PFSK-1 (cell line): ENCODE measurements around the gene NT5DC3.

Source experiments
- FOXP2 ChIP-seq: optimal IDR thresholded peaks from 2 replicates; pipeline ENCODE3; 2011; ENCODE audit warnings: borderline replicate concordance, control low read depth, inconsistent platforms; ENCODE audit not compliant: insufficient read depth; ENCODE audit errors: extremely low read length, extremely low read depth
- POLR2AphosphoS5 ChIP-seq: IDR thresholded peaks from 2 replicates; pipeline ENCODE4 v1.6.1; 2012; ENCODE audit warnings: low read depth, mild to moderate bottlenecking, control low read depth, low read length, moderate library complexity
- SIN3A ChIP-seq: IDR thresholded peaks from 2 replicates; pipeline ENCODE4 v1.6.1; 2012; ENCODE audit warnings: mild to moderate bottlenecking, low read length, moderate library complexity, borderline replicate concordance; ENCODE audit not compliant: insufficient read depth
- TAF1 ChIP-seq: IDR thresholded peaks from 2 replicates; pipeline ENCODE4 v1.6.1; 2012; ENCODE audit warnings: low read length, control low read depth, borderline replicate concordance; ENCODE audit not compliant: insufficient read depth
- TF ChIP-seq, protein P1 (sequence below), 2 experiments: IDR thresholded peaks; 2 replicates each; pipeline versions ENCODE4 v1.6.1 to v1.8.0; 2011 to 2012; ENCODE audit warnings: low read depth in 2 of 2, low read length in 2 of 2, control low read depth in 1 of 2, inconsistent platforms in 1 of 2, mild to moderate bottlenecking in 1 of 2, moderate library complexity in 1 of 2; ENCODE audit not compliant: insufficient read depth in 1 of 2

The NT5DC3 gene

DNA sequence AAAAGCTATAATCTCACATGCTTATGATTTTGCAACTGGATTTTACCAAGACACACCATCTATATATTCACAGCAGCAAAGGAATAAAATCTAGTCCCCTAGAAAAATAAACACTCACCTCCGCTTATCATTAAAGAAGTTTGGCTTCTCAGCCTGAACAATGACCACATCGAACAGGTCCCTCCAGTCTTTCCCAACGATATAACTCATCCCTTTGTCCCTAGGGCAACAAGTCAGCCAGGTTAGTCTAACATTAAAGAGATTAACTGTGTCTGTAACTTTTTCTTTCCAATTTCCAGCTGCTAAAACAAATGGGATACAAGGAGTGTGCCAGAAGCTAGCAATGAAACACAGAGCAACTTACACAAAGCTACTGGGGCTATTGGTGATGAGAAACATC lies 48.0 kb downstream of the NT5DC3 start:
- TF ChIP-seq POLR2AphosphoS5: no peak
- TF ChIP-seq TAF1: no peak
- TF ChIP-seq FOXP2: no peak
- no peak for TF ChIP-seq SIN3A
- TF ChIP-seq, protein P1, sequence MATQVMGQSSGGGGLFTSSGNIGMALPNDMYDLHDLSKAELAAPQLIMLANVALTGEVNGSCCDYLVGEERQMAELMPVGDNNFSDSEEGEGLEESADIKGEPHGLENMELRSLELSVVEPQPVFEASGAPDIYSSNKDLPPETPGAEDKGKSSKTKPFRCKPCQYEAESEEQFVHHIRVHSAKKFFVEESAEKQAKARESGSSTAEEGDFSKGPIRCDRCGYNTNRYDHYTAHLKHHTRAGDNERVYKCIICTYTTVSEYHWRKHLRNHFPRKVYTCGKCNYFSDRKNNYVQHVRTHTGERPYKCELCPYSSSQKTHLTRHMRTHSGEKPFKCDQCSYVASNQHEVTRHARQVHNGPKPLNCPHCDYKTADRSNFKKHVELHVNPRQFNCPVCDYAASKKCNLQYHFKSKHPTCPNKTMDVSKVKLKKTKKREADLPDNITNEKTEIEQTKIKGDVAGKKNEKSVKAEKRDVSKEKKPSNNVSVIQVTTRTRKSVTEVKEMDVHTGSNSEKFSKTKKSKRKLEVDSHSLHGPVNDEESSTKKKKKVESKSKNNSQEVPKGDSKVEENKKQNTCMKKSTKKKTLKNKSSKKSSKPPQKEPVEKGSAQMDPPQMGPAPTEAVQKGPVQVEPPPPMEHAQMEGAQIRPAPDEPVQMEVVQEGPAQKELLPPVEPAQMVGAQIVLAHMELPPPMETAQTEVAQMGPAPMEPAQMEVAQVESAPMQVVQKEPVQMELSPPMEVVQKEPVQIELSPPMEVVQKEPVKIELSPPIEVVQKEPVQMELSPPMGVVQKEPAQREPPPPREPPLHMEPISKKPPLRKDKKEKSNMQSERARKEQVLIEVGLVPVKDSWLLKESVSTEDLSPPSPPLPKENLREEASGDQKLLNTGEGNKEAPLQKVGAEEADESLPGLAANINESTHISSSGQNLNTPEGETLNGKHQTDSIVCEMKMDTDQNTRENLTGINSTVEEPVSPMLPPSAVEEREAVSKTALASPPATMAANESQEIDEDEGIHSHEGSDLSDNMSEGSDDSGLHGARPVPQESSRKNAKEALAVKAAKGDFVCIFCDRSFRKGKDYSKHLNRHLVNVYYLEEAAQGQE (IDR thresholded peaks at IDR 0.05; ENCODE audit: insufficient read depth in 1 of 2, low read depth in 2 of 2, low read length in 2 of 2): no peak

DNA sequence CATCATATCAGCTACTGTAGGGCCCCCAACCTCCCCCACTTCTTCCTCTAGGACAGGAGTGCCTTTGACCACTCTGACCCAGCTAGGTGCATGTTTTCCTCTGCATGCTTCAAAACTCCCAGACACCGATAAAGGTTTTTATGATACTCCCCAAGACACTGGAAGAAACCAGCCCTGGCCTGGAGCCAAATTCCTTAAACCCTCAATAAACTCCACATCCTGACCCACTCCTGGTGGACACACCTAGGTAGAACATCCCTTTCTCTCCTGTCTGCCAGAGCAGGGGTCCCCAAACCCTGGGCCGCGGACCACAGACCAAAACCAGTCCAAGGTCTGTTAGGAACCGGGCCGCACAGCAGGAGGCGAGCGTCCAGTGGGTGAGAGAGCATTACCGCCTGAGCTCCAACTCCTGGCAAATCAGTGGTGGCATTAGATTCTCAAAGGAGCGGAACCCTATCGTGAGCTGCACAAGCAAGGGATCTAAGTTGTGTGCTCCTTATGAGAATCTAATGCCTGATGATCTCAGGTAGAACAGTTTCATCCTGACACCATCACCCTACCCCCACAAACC lies 49.6 kb downstream of the NT5DC3 start:
- no peak for TF ChIP-seq TAF1
- no peak for TF ChIP-seq FOXP2
- TF ChIP-seq POLR2AphosphoS5: no peak
- no peak for TF ChIP-seq SIN3A
- TF ChIP-seq, protein P1 (IDR thresholded peaks at IDR 0.05; ENCODE audit: insufficient read depth in 1 of 2, low read depth in 2 of 2, low read length in 2 of 2): no peak

DNA sequence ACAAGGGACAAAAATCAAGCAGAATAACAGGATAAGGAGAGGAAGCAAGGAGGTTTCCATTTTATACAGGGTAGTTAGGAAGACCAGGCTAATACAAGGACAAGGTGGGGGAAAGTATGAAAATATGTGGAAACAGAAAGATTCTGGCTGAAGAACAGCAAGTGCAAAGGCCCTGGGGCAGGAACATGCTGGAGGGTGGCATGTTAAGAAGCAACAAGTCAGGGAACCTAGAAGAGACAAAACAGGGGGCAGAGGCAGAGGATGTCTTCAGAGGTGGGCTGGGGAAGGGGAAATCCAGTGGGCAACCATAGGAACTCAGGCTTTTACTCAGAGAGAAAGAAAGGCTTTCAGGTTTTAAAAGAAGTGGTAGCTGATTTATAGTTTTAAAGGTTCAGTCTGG lies 54.8 kb downstream of the NT5DC3 start:
- TF ChIP-seq FOXP2 (no peak), POLR2AphosphoS5 (no peak), SIN3A (no peak), TAF1 (no peak)
- TF ChIP-seq, protein P1 (IDR thresholded peaks at IDR 0.05; ENCODE audit: insufficient read depth in 1 of 2, low read depth in 2 of 2, low read length in 2 of 2): no peak

DNA sequence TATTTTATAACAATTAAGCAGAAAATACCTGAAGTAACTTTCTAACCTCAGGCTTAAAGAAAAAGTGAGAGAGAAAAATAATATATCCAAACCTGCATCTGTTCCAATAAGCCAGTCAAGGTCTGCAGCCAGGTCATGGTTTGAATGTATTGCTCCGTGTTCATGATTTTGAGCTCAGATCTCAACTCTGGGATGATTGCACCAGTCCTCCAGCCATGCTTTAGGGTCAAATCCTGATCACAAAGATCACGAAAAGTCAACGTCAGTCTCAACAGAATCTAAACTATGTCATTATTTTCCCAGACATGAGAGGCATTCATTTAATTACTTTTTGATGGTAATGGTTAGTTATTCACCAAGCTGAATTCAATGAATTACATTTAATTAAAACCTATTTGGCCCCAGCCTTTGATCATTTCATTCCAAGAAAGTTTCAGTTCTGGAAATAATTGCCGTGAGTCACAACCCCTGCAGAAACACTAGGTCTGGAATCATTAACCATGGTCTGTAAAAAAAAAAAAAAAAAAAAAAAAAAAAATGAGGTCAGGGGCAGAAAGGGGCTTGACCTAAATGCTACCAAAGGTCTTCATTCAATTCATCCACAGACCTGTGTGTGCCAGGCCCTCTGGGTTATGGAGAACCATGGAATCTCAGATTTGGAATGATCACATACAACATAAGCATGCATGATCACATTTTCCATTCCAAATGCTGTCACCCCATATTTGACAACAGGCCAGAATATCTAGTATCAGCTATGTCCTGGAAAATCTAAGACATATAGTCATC lies 55.6 kb downstream of the NT5DC3 start:
- TF ChIP-seq FOXP2: no peak
- no peak for TF ChIP-seq POLR2AphosphoS5
- TF ChIP-seq SIN3A: no peak
- no peak for TF ChIP-seq TAF1
- TF ChIP-seq, protein P1 (IDR thresholded peaks at IDR 0.05; ENCODE audit: insufficient read depth in 1 of 2, low read depth in 2 of 2, low read length in 2 of 2): no peak
